SK-N-SH (cell line): ENCODE measurements around the gene MLYCD.

Source experiments
- CTCF ChIP-seq: fragments of 200-600 bp; sonication (generic); IDR thresholded peaks from 2 replicates; pipeline ENCODE4 v1.6.1; 2017; ENCODE audit warnings: antibody characterized with exemption, mild to moderate bottlenecking, moderate library complexity
- POLR2AphosphoS5 ChIP-seq: IDR thresholded peaks from 2 replicates; pipeline ENCODE4 v1.6.1; 2012; ENCODE audit warnings: low read depth, low read length

- TF ChIP-seq CTCF (no peak), POLR2AphosphoS5 (no peak)
Observed at GRCh38 chr16:83940119-83940518, 41.2 kb downstream of the MLYCD start.
